Measurements from ENCODE around the gene PACC1.

The PACC1 gene

GRCh38 chr1:212414328-212415106 lies at the start of gene PACC1:
Gene PACC1, minus strand, starts transcription at chr1:212414886. Its CDS starts 129 bp downstream, at chr1:212414757.
- peak; percentile 87 for DNase-seq

GRCh38 chr1:212463565-212464285 lies 49.0 kb upstream of the PACC1 start:
- no peak for DNase-seq

DNA sequence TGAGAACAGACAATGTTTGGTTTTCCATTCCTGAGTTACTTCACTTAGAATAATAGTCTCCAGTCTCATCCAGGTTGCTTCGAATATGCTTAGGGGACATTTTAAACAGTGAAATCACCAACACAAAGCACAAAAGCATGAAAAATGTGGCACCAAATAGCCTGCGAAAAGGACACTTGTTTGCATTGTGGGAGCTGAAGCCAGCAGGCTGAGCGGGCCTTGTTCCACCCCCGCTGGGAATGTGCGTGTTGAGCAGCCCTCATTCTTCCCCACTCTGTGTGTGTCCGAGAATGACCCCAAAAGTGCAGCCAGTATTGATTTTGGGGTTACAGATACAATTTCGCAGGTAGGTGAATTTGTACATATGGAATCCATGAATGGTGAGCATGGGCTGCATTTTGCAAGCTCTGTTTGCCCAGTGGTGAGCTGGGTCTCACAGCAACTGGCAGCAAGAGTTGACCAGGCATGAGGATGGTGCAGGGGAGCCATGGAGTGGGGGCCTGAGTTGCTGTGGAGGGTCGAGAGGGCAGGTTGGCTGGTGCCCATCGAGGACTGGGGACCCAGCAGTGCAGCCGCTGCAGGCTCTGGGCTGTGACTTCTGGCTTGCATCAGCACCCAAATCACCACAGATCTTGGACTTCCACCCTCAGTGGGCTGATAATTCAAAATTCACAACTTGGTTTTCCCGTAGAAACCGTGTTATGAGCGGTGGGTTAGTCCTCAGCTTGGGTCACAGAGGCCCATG lies 47.4 kb upstream of the PACC1 start:
- no peak for DNase-seq

DNA sequence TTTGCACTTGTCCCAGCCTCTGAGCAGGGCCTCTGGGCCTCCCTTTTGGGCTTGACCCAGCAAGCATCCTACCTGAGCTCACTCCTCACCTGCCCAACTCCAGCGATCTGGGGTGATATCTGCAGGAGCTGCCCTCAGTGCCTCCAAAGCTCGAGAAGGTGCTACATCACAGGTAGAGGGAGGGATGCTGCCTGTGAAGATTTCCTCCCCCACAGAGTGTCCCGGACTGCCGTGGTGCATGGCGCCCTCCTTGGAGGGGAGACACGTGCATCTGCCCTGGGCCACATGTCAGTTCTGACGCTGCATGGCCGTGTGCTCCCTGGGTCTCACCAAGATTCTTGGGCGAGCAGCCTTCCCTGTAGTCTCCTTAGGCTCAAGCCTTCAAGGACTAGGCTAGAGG lies 45.7 kb upstream of the PACC1 start:
- no peak for DNase-seq

- no peak for DNase-seq
Observed at GRCh38 chr1:212459656-212460055, 45.0 kb upstream of the PACC1 start.

- DNase-seq = no peak
Observed at GRCh38 chr1:212458817-212459216, 44.1 kb upstream of the PACC1 start.

- peak; percentile 41 for DNase-seq
Observed at GRCh38 chr1:212457740-212458338, 43.2 kb upstream of the PACC1 start.

DNA sequence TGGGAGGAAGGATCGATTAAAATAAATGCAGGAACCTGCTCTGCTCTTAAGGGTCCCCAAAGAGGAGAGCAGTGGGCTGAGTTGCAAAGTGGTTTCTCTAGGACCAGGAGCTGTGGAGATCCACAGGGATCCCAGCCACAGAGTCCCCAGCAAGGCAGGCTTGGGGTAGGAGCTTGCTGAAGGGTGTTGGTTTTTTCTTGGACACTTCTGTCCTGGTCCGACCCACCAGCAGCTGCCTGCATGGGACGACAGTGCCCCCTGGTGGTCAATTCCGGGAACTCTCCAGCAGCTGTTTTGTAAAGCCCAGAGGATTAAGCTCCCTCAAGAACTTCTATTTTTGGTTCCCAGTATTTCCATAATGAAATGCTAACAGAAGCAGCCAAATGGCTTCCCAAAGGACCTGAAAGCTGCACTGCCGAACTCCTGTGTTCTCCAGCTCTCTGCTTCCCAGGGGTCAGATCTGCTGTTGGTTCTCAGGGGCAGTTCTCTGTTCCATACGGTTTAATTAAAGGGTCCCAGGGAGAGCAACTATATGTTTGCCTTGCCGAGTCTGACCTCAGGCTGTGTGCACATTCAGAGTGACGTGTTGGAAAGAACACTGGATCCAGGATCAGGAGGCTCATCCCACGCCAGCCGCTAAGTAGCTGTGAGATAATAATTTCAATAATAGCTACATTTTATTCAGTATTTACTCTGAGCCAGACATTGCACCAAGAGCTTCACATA lies 41.3 kb upstream of the PACC1 start:
- DNase-seq = peak; percentile 44

DNA sequence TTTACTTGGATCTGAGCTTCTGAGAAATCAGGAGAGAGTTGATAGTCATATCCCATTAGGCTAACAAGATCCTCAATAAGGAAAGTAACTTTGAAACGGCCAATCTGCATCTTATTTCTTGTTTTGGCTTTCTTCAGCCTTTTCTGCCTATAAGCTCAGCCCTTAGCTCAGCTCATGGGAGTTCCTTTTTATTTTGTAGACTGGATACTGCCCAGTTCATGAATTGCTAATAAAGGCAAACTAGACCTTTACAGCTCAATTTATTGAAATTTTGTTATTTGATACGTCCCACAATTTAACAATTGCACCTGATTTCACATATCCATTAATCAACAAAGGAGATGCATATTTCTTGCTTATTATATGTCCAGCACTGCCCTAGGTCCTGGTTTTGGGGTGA lies 40.7 kb upstream of the PACC1 start:
- no peak for DNase-seq

- no peak for DNase-seq
Observed at GRCh38 chr1:212454741-212455140, 40.1 kb upstream of the PACC1 start.

DNA sequence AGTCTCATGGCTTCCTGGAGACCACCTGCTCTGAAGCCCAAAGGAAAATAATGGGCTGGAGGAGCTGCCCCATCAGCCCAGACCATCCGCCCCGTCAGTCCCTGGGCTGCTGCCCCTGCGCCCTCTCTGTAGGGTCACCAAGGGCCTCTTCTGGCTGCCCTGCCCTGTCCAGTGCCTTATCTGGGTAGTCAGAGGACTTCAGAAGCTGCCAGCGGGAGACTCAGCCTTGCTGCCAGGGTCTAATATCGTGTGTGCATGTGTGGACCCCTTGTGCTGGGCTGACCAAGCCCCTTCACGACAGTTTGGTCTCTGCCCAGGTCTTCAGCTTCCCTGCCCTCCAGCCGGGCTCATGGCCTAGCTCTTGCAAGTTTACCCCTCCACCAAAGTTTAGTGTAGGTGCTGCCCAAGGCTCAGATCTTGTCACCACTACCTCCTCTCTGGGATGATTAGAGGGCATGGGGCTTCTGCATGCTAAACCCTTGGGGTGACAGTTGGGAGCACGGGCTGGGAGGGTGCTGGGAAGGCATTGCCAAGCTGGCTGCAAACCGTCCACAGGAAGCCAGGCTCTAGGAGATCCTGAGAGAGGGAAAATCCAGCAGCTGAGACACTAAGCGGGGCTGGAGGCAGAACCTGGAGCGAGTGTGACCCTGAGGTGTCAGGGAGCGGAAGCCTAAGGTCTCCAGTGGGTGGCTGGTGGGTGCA lies 38.6 kb upstream of the PACC1 start:
- no peak for DNase-seq

GRCh38 chr1:212452323-212453155 lies 37.9 kb upstream of the PACC1 start:
- DNase-seq = no peak

- no peak for DNase-seq
Observed at GRCh38 chr1:212451416-212452322, 37.0 kb upstream of the PACC1 start.

DNA sequence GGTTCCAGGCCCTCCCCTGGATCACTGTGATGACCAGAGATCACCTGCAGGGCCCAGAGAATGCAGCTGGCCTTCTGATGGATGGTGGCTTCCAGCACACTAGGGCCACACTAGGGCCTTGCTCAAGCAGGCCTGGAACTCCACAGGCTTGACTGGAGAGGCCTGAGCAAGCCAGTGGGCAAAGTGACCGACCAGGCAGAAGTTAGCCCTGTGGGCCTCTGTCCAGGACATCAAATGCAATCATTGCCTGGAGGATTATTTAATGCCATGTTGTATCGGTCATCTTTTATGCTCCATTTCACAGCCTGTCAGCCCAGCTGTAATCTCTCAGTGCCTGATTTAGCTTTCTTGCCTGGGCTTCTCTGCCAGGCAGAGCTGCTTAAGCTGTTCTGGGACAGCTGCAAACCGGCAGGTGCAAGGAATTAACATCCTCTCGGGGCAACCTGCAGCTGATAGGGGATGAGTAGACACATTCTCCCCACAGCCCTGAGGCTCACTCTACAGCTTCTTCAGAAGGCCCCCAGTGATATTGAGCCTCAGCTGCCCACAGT lies 35.7 kb upstream of the PACC1 start:
- no peak for DNase-seq

DNA sequence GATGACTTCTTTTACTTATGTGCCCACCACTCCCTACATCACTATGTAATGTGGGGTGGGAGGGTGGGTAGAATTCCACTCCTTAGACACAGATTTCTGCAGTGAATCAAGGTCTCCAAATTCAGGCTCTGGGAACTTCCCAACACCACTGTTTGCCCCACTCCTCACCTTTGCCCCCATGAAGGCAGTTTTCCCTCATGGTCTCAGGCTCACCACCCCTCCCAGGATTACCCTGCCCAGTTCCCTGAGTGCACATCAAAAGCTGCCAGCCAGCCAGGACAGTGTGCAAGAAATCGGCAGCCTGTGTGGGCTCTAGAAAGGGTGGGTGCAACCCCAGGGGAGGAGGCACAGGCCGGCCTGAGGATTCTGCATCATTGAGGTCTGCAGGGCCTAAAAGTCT lies 32.8 kb upstream of the PACC1 start:
- no peak for DNase-seq

DNA sequence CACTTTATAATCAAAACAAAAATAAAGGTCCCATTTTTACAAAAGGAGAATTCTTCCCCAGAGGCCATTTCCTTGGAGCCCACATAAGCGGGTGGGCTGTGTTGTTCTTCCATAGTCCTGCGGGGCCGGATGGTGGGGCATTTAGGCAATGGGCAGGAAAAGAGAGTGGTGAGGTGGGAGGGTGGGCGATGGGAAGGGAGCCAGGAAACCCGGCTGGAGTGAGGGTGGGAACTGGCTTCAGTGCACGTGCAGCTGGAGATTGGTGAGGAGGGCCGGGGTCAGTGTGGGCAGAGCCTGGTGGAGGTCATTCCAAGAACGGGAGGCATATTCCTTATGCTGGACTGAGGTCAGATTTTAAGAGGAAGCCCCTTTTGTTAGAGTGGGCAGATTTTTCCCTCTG lies 31.6 kb upstream of the PACC1 start:
- no peak for DNase-seq

GRCh38 chr1:212442408-212442807 lies 27.7 kb upstream of the PACC1 start:
- DNase-seq = no peak

DNA sequence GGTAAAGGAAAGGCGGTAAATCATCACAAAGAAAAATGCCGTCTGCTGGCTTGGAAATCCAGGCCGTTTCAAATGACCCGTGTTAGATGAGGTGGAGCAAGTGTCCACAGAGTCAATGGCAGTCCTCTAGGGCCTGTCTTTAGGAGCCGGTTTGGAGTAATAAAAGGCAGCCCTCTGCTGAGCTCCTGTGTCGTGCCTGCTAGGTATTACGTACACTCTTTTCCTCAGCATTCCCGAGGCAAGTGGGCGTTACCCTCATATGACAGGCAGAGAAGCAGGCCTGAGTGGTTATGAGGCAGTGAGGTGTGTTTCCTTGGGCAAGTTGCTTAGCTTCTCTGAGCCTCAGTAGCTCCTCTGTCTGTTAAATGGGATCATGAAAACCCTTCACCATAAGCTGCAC lies 25.7 kb upstream of the PACC1 start:
- no peak for DNase-seq

DNA sequence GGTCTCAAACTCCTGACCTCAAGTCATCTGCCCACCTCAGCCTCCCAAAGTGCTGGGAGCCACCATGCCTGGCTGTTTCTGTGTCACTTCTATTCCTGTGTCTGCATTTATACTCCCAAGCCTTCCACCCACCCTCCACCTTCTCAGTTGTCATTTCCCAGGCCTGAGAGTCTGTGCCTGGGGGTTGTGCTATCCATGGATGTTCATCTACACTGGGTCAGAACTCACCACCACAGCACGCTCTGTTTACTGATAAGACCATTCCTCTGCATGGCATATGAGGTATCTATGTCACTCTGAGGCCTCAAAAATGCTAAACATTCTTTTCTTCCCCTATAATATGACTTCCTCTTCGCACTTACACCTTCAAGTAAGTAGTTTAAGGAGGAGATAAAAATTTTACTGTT lies 24.1 kb upstream of the PACC1 start:
- no peak for DNase-seq

Data from COR-L47 (cell line).